Esophagus muscularis mucosa (tissue), 4 donors: ENCODE data around the gene ETV1. TPM values are rescaled to one million over a fixed set of nuclear protein-coding genes. Genes with fewer than 3 reads are reported as not detected.

ENCODE experiments used
- DNase-seq: peaks from one replicate; pipeline ENCODE4 v3.0.0-alpha.2; 2017; ENCODE audit errors: extremely low spot score
- H3K27ac ChIP-seq, 4 donors: fragments of 200-600 bp; sonication (generic); replicated peaks in 1 of 4; 1 replicate in 3 of 4; 2 replicates in 1 of 4; pipeline ENCODE4 v1.5.1; 2016 to 2019; ENCODE audit warnings: mild to moderate bottlenecking in 1 of 4
- H3K27me3 ChIP-seq, 4 donors: fragments of 200-600 bp; sonication (generic); one replicate each; pipeline versions ENCODE4 v1.5.1 to v1.6.0; 2016 to 2019
- H3K36me3 ChIP-seq, 4 donors: fragments of 200-600 bp; sonication (generic); one replicate each; pipeline ENCODE4 v1.5.1; 2016 to 2019
- H3K4me1 ChIP-seq, 4 donors: fragments of 200-600 bp; sonication (generic); one replicate each; pipeline ENCODE4 v1.5.1; 2016 to 2019
- H3K4me3 ChIP-seq, 4 donors: fragments of 200-600 bp; sonication (generic); 1 replicate in 2 of 4; 2 replicates in 2 of 4; pipeline ENCODE4 v1.5.1; 2016 to 2019; ENCODE audit warnings: mild to moderate bottlenecking in 4 of 4, moderate library complexity in 1 of 4
- H3K9me3 ChIP-seq, 4 donors: fragments of 200-600 bp; sonication (generic); 1 replicate in 3 of 4; 2 replicates in 1 of 4; pipeline ENCODE4 v1.5.1; 2016 to 2019
- EP300 ChIP-seq: sonication (generic); formaldehyde crosslinking; IDR thresholded peaks from one replicate; pipeline ENCODE4 v1.6.1; 2017; ENCODE audit warnings: antibody characterized with exemption
- POLR2A ChIP-seq: fragments of 450-650 bp; IDR thresholded peaks from one replicate; pipeline ENCODE4 v1.6.1; 2017; ENCODE audit warnings: antibody characterized with exemption, moderate library complexity, mild to moderate bottlenecking, low read depth
- POLR2AphosphoS5 ChIP-seq, 2 donors: sonication (generic); formaldehyde crosslinking; IDR thresholded peaks; one replicate each; pipeline ENCODE4 v1.6.1; 2017; ENCODE audit warnings: antibody characterized with exemption in 2 of 2
- WGBS: methylation state at CpG from one replicate; pipeline ENCODE4 v1.1.5; 2018; 5-methylcytosine and 5-hydroxymethylcytosine counted together
- intact Hi-C: fragments of 100-400 bp; cut with DNase I; formaldehyde crosslinking; loops from one replicate; pipeline ENCODE4 v1.15.1; 2023
- total RNA-seq, 4 donors: library from RNA; depleted of rRNA; stranded (reverse); fragments of >200 nt; gene quantifications; one replicate each; pipeline versions ENCODE4 v1.1.0 to v1.2.1, GENCODE V29; 2016
- TF ChIP-seq, protein P1 (sequence below), 3 experiments: fragments of 200-600 bp in 2 of 3; fragments of 450-650 bp in 1 of 3; sonication (generic) in 2 of 3; IDR thresholded peaks; one replicate each; pipeline ENCODE4 v1.5.1; 2017 to 2019; ENCODE audit warnings: antibody characterized with exemption in 3 of 3, mild to moderate bottlenecking in 2 of 3, moderate library complexity in 1 of 3

The ETV1 gene
- total RNA-seq, 4 donors from 2014 or later, result 7.1 to 16.5 (median 14.1) TPM

GRCh38 chr7:13875496-13876074 is 113.9 kb downstream of the ETV1 start:
- peaks cover 0 to 8% (median 2%) of the 10 kb centered on the region in 4 donors for H3K4me1 ChIP-seq
- no peaks in the 10 kb centered on the region for H3K9me3 ChIP-seq
- WGBS, result 86% methylated on average over 5 of the region's 5 CpGs
- no peak for DNase-seq
- intact Hi-C loops, result no loop called here
- H3K36me3 ChIP-seq, result no peaks in the 10 kb centered on the region
- TF ChIP-seq POLR2A, result no peak
- H3K4me3 ChIP-seq, result no peak overlapping the region
- H3K27ac ChIP-seq, result no peak overlapping the region
- H3K27me3 ChIP-seq, result no peaks in the 10 kb centered on the region

DNA sequence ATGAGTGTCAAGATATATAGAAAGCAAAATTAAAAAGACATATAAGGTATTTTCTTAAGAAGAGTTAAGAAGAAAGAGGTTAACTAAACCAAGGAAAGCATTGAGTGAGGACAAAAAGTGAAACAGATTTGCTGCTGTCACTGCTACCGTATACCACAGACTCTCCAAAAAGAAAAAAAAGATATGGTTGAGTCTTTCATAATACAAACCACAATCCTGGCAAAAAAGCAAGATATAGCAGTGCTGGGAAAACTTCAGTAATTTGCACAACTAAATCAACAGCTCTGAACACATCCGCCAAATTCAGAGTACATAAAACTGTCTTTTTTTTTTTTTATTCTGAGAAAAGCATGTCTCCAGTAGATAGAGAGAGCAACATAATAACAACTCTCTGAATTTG is 114.7 kb downstream of the ETV1 start:
- DNase-seq, result no peak
- Histone ChIP-seq H3K4me1 (no peaks in the 10 kb centered on the region), H3K36me3 (no peaks in the 10 kb centered on the region), H3K27ac (no peak overlapping the region), H3K27me3 (no peaks in the 10 kb centered on the region), H3K4me3 (no peak overlapping the region), H3K9me3 (no peaks in the 10 kb centered on the region)
- TF ChIP-seq EP300 (no peak), POLR2AphosphoS5 (IDR thresholded peaks at IDR 0.05) (no peak)
- TF ChIP-seq, protein P1, sequence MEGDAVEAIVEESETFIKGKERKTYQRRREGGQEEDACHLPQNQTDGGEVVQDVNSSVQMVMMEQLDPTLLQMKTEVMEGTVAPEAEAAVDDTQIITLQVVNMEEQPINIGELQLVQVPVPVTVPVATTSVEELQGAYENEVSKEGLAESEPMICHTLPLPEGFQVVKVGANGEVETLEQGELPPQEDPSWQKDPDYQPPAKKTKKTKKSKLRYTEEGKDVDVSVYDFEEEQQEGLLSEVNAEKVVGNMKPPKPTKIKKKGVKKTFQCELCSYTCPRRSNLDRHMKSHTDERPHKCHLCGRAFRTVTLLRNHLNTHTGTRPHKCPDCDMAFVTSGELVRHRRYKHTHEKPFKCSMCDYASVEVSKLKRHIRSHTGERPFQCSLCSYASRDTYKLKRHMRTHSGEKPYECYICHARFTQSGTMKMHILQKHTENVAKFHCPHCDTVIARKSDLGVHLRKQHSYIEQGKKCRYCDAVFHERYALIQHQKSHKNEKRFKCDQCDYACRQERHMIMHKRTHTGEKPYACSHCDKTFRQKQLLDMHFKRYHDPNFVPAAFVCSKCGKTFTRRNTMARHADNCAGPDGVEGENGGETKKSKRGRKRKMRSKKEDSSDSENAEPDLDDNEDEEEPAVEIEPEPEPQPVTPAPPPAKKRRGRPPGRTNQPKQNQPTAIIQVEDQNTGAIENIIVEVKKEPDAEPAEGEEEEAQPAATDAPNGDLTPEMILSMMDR (IDR thresholded peaks at IDR 0.05), result no peak
- 50% methylated on average over 2 of the region's 2 CpGs for WGBS
- intact Hi-C loops, result no loop called here

DNA sequence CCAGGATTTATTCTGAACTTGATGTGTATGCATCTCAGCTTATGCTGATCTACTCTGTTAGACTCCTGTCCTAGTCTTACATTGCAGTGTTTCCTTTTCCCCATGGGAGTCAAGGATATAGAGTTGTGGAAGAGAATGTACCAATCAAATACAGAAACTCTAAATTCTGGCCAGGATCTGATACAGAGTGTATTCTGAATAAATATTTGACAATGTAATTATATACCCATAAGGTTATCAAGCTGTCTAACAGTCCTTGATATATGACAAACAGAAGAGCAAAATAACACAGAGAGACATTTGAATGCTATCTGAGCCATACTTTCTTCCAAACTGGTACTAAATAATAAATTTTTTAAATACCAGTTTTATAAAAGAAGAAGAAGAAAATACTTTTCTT is 116.8 kb downstream of the ETV1 start:
- H3K4me1 ChIP-seq, result no peaks in the 10 kb centered on the region
- H3K27me3 ChIP-seq, result no peaks in the 10 kb centered on the region
- intact Hi-C loops, result no loop called here
- H3K9me3 ChIP-seq, result no peaks in the 10 kb centered on the region
- no peak overlapping the region for H3K4me3 ChIP-seq
- no peak overlapping the region for H3K27ac ChIP-seq
- no peak for DNase-seq
- H3K36me3 ChIP-seq, result no peaks in the 10 kb centered on the region
- TF ChIP-seq POLR2AphosphoS5 (IDR thresholded peaks at IDR 0.05) (no peak), POLR2A (no peak), EP300 (no peak)
- TF ChIP-seq, protein P1 (IDR thresholded peaks at IDR 0.05), result no peak

- no peaks in the 10 kb centered on the region for H3K36me3 ChIP-seq
- H3K4me1 ChIP-seq, result no peaks in the 10 kb centered on the region
- no peak overlapping the region for H3K4me3 ChIP-seq
- no peaks in the 10 kb centered on the region for H3K9me3 ChIP-seq
- H3K27ac ChIP-seq, result no peak overlapping the region
- intact Hi-C loops, result no loop called here
- no peak for TF ChIP-seq POLR2A
- TF ChIP-seq, protein P1 (IDR thresholded peaks at IDR 0.05), result no peak
- TF ChIP-seq POLR2AphosphoS5 (IDR thresholded peaks at IDR 0.05), result no peak
- DNase-seq, result no peak
- no peaks in the 10 kb centered on the region for H3K27me3 ChIP-seq
These were observed 118.5 kb downstream of the ETV1 start for GRCh38 chr7:13871008-13871407.

GRCh38 chr7:13860734-13861133 is 128.7 kb downstream of the ETV1 start:
- intact Hi-C loops, result no loop called here
- TF ChIP-seq POLR2A, result no peak
- TF ChIP-seq EP300, result no peak
- no peak for TF ChIP-seq POLR2AphosphoS5 (IDR thresholded peaks at IDR 0.05)
- TF ChIP-seq, protein P1 (IDR thresholded peaks at IDR 0.05), result no peak
- no peak for DNase-seq
- H3K27ac ChIP-seq, result no peak overlapping the region
- H3K4me1 ChIP-seq, result no peaks in the 10 kb centered on the region
- no peaks in the 10 kb centered on the region for H3K36me3 ChIP-seq
- no peaks in the 10 kb centered on the region for H3K27me3 ChIP-seq
- H3K9me3 ChIP-seq, result no peaks in the 10 kb centered on the region
- H3K4me3 ChIP-seq, result no peak overlapping the region
- 98% methylated on average over 2 of the region's 2 CpGs for WGBS
